Measurements from ENCODE around the gene SYNGR3.

DNA sequence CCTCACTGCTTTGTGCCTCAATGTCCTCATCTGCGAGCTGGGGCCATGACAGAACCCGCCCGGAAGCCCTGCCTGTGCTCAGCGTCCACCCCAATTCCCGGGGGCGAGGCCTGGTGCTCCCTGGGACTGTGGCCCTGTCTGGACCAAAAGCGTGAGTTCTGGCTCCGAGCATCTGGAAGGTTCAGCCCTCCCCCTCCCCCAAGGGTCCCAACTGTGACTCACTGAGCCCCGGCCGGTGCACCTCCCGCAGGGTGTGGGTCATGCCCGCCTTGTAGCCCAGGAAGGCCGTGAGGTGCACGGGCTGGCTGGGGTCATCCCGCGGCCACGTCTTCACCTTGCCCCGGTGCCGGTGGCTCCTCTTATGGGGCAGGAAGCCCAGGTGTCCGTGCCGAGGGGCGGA lies 36.0 kb upstream of the SYNGR3 start:
- TF ChIP-seq, protein P1, sequence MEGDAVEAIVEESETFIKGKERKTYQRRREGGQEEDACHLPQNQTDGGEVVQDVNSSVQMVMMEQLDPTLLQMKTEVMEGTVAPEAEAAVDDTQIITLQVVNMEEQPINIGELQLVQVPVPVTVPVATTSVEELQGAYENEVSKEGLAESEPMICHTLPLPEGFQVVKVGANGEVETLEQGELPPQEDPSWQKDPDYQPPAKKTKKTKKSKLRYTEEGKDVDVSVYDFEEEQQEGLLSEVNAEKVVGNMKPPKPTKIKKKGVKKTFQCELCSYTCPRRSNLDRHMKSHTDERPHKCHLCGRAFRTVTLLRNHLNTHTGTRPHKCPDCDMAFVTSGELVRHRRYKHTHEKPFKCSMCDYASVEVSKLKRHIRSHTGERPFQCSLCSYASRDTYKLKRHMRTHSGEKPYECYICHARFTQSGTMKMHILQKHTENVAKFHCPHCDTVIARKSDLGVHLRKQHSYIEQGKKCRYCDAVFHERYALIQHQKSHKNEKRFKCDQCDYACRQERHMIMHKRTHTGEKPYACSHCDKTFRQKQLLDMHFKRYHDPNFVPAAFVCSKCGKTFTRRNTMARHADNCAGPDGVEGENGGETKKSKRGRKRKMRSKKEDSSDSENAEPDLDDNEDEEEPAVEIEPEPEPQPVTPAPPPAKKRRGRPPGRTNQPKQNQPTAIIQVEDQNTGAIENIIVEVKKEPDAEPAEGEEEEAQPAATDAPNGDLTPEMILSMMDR (IDR thresholded peaks at IDR 0.05; ENCODE audit: low read depth, low read length, poor library complexity, severe bottlenecking) = no peak
- TF ChIP-seq EZH2phosphoT487 (IDR thresholded peaks at IDR 0.05; ENCODE audit: borderline replicate concordance, low read length) = no peak
